Activated T-cell treated with anti-CD3 and anti-CD28 coated beads, Interleukin-2, amount 50 U/mL, for 48 hours (primary cell): ENCODE results near the gene KRT40.

Source experiments
- DNase-seq, 2 experiments: peaks; one replicate each; pipeline ENCODE4 v3.0.0-alpha.2; 2020

KRT40 gene

GRCh38 chr17:40950176-40950575 lies 34.0 kb downstream of the KRT40 start:
- DNase-seq = no peak

GRCh38 chr17:40949418-40949817 lies 34.7 kb downstream of the KRT40 start:
- DNase-seq = no peak

GRCh38 chr17:40947929-40948328 lies 36.2 kb downstream of the KRT40 start:
- DNase-seq = no peak

GRCh38 chr17:40945414-40945813 lies 38.7 kb downstream of the KRT40 start:
- DNase-seq = no peak

- DNase-seq = no peak
These were observed 39.6 kb downstream of the KRT40 start for GRCh38 chr17:40944531-40944930.

GRCh38 chr17:40942553-40942952 lies 41.6 kb downstream of the KRT40 start:
- DNase-seq = no peak

- DNase-seq = no peak
These were observed 43.9 kb downstream of the KRT40 start for GRCh38 chr17:40940266-40940665.

GRCh38 chr17:40938981-40939380 lies 45.1 kb downstream of the KRT40 start:
- DNase-seq = no peak

- no peak for DNase-seq
These were observed 46.7 kb downstream of the KRT40 start, which contains the start of gene KRT23 for GRCh38 chr17:40937384-40937819. Gene KRT23, minus strand, starts transcription at chr17:40937646. Its CDS starts 1,043 bp downstream, at chr17:40936603.

- DNase-seq = no peak
These were observed 47.1 kb downstream of the KRT40 start for GRCh38 chr17:40936976-40937375.

- DNase-seq = no peak
These were observed 47.6 kb downstream of the KRT40 start for GRCh38 chr17:40936437-40936971.

- no peak for DNase-seq
These were observed 48.5 kb downstream of the KRT40 start for GRCh38 chr17:40935624-40936023.

GRCh38 chr17:40932608-40933007 lies 51.5 kb downstream of the KRT40 start:
- DNase-seq = no peak

GRCh38 chr17:40931311-40931710 lies 52.8 kb downstream of the KRT40 start:
- no peak for DNase-seq
